DMS153 treated with DMSO at 0.1 percent for 48 hours (cell line): ENCODE data around the gene AHCTF1.
"Not testable (repeated sequence)": the region's sequence is repeated elsewhere in the genome, so short reads cannot be mapped to it uniquely, and the experiment has no call there.

Experiments
- DNase-seq: peaks from one replicate; lab custom pipeline; 2025; ENCODE audit not compliant: unreplicated experiment; lab: John Stamatoyannopoulos, UW

AHCTF1 gene

DNA sequence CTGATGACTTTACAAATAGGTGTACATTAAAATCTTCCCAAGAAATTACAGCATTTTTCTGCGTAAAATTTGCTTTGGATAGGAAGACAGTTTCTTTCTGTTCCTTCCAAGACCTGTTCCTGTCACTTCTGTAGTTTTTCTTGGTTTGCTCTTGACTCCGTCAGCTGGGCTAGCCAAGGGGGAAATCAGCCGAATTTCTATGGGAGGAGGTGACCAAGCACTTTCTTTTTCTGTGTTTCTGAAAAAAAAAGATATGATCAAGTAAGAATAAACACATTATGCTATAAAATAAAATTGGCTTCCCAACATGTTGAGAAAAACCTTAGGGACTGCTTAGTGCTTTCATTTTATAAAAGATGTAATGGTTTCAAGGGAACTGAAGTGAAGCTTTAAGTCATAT, 91.0 kb downstream of the AHCTF1 start:
- not testable (repeated sequence) for DNase-seq

DNA sequence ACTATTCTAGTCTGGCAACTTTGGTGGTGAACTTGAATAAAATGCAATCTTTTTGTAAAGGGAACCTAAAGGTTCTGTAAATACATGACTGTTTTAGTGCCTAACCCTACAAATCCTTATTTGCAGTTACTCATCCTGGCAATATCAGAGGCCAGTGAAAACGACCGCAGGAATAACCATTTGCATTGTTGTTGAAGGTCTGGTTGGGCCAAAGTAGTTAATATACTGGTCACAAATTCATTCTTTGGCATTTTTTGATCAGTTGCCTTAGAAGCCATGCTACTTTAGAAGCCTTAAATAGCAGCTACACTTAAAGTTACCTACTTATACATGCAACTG, 93.7 kb downstream of the AHCTF1 start:
- no peak for DNase-seq

DNA sequence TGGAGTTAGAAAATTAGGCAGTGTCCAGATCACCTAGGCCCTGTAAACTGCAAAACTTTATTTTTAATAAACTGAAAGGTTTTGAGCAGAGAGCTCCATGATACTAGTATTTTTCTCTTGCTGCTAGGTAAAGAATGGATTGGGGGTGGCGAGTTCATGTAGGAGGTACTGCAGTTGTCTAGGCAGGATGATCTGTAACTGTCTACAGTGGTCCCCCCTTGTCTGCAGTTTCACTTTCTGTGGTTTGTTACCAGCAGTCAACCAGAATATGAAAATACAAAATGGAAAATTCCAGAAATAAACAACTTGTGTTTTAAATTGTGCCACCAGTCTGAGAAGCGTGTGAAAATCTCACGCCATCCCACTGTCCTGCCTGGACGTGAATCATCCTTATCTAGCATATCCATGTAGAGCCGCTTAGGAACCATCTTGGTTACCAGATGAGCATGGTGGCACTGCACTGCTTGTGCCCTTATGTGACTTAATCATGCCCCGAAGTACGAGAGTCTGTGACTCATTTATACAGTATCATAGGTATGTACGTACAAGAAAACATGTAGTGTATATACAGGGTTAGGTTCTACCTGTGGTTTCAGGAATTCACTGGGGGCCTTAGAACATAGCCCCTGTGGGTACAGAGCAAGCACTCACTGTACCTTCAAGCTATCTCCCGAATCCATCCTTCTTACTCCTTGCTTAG, 94.2 kb downstream of the AHCTF1 start:
- DNase-seq = no peak

DNA sequence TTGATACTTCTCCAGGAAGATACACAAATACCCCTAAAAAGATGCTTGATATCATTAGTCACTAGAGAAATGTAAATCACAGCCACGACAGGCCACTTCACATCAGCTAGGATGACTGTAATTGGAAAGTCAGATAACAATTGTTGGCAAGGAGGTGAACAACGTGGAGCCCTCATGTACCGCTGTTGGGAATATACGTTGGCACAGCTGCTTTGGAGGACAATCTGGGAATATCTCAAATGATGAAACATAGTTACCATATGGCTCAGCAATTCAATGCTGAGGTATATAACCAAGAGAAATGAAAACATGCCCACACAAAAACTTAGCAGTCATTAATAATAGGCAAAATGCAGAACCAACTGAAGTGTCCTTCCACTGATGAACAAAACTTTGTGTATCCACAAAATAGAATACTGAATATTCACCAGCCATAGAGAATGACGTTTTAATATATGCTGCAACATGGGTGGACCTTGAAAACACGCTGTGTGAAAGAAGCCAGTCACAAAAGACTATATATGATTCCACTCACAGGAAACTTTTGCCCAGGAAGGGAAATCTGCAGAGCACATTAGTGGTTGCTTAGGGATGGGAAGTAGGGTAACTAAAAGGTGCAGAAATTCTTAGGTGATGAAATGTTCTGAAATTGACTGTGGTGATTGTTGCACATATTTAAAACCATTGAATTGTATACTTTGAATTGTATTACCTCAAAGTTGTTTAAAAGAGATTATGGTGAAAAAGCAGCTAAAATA, 95.4 kb downstream of the AHCTF1 start:
- DNase-seq = no peak

DNA sequence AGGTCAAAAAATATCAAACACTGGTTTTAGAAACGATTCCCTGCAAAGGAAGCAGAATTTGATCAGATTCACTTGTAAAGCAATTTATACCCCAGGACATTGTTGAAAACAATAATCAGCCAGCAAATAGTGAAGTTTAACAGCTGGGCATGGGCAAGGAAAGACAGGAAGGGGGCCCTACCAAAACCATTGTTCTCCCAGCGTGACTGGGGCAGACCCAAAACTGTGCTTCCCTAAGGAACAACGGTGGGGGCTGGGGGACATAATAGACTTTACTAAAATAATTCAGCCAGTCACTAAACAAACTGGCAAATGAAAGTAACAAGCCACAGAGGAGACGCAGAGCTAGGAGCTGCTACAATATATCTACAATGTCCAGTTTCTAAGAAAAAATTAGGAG, 100.2 kb downstream of the AHCTF1 start:
- no peak for DNase-seq

DNA sequence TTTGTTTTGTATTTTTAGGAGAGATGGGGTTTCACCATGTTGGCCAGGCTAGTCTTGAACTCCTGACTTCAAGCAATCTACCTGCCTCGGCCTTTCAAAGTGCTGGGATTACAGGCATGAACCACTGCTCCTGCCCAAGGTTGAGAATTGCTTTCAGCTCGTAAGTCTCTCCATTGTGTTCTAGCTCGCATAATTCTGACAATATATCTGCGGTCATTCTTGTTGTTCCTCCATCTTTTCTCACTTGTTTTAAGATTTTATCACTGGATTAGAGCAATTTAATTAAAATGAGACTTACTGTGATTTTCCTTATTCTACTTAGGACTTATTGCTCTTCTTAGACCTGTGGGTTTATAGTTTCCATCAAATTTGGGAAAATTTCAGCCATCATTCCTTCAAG, 102.9 kb downstream of the AHCTF1 start:
- no peak for DNase-seq

DNA sequence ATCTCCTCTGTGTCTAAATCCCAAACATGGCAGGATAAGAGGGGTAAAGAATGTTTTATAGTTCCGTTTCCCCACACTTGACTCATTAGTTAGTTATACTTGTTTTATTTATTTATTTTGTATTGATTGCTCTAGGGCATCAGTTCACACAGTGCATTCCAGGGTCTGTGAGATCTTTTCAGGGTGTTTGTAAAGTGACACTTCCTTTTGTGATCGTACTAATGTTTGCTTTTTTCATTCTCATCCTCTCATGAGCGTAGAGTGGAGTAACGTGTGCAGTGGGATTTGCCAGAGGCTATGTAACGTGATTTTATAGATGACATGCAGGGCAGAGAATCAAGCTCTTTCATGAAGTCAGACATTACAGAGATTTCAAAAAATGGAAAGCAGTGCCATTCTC, 104.4 kb downstream of the AHCTF1 start:
- peak; percentile 42 for DNase-seq

DNA sequence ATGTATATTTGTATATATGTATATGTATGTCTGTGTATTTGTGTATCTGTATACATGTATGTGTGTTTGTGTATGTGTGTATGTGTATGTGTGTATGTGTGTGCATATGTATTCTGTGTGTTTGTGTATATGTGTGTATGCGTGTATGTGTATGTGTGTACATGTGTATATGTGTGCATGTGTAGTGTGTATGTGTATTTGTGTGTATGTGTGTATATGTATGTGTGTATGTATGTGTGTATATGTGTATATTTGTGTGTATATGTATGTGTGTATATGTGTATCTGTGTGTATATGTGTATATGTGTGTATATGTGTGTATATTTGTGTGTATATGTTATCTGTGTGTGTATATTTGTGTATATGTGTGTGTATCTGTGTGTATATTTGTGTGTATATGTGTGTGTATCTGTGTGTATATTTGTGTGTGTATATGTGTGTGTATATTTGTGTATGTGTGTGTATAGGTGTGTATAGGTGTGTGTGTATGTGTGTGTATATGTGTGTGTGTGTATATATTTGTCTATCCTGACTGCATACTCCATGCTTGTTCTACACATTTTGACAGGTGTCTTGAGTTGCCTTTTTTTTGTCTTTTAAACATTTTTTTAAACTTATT, 106.1 kb downstream of the AHCTF1 start:
- no peak for DNase-seq

DNA sequence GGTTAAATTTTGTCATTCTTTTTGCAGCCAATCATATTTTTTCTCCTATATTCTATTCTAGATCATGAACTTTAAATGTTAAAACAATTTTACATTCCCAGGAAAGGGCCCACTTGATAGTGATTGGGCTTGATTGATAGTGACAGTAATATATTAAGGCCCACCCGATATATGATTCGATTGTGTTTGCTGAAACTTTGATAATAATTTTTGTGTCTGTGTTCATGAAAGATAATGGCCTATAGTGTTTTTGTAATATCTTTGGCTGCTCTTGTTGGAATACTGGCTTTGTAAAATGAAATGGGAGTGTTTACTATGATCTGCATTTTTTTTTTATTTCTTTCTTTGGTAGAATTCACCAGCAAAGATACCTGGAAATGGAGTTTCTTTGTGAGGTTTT, 107.2 kb downstream of the AHCTF1 start:
- DNase-seq = no peak

DNA sequence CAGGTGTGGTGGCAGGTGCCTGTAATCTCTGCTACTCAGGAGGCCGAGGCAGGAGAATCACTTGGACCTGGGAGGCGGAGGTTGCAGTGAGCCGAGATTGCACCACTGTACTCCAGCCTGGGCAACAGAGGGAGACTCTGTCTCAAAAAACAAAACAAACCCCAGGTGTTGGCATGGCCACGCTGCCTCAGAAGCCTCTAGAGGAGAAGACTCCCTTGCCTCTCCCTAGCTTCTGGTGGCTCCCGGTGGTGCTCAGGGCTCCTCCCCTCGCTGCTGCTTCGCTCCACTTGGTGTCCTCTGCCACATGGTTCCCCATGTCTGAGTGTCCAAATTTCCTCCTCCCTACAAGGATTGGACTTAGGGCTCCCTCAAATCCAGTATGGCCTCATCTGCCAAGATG, 109.6 kb downstream of the AHCTF1 start:
- not testable (repeated sequence) for DNase-seq

DNA sequence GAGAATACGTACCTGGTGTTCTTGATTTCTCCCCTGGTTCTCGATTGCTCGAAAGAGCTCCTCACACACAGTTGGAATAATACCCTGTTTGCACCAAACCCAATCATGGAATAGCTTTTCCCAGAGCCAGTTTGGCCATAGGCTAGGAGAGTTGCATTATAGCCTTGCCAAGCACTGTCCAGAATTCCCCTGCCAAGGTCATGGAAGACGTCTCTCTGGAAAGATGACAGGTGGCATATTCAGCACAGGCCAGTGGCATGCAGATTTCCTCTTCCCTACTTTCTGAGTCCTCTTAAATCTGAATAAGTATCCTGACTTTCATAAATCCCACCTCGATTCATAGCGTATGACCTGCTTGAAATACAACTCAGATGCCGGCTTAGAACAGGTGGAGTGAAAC, 111.1 kb downstream of the AHCTF1 start:
- no peak for DNase-seq

DNA sequence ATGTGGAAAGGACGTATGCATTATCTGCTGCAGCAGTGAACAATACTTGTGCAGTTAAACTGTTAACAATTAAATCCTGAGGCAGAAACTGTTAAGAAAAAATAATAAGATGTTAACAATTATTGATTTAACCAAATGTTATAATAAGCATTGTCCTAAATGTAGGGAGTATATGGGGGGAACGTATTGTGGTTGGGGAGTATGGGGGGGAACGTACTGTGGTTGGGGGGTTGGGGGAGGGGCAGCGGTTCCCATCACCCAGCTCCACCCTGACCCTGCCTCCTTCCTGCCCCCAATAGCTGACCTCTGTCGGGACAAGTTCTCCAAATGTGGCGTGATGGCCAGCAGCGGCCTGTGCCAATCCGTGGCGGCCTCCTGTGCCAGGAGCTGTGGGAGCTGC, 114.0 kb downstream of the AHCTF1 start:
- not testable (repeated sequence) for DNase-seq

DNA sequence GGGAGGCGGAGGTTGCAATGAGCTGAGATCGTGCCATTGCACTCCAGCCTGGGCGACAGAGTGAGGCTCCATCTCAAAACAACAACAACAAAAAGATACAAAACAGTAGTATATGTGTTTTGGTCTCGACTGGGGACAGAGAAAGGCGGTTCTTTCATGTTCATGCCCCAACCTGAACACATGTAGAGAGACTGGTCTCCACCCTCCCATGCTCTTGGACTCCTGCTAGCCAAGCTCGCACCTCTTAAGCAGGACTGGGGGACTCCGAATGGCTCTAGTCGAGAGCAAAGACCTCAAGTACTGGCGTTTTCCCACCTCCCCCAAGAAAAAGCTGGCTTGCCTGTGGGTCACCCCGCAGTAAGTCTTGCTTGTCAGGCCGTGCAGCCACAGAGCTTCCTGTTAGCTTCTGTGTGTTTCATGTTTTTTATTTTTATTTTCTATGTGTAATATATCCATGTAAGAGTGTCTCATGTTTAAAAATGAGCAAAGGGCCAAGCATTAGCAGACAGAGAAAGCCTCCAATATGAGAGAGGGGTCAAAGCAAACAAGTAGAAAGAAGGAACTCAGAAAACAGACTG, 116.0 kb downstream of the AHCTF1 start:
- DNase-seq = no peak

DNA sequence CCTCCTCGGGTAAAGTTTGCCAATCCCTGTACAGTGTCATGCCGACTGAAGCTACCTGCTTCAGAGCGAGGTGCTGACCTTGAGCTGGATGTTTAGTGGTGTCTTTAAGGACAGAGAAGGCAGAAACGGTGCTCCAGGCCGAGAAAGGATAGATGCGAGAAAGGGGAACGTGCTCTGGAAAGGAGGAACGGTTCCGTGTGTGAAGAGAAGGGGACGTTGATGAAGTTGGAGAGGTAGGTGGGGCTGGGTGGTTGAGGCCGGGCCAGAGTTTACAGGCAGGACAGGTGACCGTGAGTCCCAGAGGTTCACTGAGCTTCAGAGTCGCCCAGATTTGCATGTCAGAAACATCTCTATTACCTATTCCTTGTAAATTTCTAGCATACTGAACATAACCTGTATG, 116.9 kb downstream of the AHCTF1 start:
- DNase-seq = no peak

DNA sequence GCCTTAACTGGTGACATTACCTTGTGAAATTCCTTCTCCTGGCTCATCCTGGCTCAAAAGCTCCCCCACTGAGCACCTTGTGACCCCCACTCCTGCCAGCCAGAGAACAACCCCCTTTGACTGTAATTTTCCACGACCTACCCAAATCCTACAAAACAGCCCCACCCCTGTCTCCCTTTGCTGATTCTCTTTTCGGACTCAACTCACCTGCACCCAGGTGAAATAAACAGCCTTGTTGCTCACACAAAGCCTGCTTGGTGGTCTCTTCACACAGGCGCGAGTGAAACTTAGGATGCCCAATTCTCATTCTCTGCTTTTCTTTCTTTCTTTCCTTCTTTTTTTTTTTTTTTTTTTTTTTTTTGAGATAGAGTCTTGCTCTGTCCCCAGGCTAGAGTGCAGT, 118.4 kb downstream of the AHCTF1 start:
- not testable (repeated sequence) for DNase-seq

DNA sequence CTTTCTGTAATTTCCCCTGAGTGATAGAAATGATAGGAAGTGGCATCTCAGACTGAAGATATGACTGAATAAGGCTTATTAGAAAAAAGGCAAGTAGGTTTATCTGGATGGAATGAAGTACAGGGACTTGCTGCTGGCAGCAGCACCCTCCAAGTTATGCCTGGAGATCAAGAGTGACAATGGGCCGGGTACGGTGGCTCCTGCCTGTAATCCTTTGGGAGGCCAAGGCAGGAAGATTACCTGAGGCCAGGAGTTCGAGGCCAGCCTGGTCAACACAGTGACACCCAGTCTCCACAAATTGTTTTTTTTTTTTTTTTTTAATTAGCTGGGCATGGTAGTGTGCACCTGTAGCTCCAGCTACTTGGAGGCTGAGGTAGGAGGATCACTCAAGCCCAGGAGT, 119.8 kb downstream of the AHCTF1 start:
- DNase-seq = no peak

DNA sequence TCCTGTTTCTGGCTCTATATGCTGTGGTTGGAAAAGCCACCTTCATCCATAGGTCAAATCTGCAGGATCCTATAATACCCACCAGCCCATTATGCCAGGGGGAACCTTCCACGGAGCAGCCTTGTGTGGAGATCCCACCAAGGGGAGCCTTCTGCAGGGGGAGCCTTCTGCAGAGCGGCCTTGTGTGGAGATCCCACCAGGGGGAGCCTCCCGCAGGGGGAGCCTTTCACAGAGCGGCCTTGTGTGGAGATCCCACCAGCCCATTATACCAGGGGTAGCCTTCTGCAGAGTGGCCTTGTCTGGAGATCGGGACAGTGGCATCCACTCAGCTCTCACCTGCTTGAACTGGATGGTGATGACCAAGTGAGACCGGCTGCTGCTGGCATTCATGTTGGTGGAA, 122.3 kb downstream of the AHCTF1 start:
- DNase-seq = no peak

DNA sequence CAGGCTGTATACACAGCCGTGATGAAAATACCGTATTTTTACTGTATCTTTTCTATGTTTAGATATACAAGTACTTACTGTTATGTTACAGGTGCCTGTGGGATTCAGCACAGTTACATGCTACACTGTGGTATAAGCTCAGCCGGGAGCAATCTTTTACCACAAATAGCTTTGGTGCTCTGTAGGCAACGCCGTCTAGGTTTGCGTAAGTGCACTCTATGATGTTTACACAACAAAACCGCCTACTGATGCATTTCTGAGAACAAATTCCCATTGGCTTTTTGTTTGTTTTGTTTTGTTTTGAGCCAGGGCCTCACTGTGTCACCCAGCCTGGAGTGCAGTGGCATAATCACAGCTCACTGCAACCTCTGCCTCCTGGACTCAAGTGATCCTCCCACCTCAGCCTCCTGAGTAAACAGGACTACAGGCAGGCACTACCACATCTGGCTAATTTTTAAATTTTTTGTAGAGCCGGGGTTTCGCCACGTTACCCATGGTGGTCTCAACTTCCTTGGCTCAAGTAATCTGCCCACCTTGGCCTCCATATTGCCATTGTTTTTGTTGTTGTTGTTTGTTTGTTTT, 126.5 kb downstream of the AHCTF1 start:
- DNase-seq = no peak

DNA sequence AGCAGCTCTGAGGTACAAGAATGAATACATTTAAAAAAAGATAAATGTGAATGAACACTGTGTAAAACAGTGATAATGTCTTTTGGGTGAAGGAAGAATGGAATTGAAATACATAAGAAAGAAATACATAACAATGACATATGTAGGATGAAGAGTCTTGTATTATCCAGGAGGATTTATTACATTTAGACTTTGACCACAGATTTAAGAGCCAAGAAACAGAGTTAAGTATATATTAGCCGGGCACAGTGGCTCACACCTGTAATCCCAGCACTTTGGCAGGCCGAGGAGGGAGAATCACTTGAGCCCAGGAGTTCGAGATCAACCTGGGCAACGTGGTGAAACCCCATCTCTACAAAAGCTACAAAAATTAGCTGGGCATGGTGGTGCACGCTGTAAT, 127.9 kb downstream of the AHCTF1 start:
- DNase-seq = no peak

DNA sequence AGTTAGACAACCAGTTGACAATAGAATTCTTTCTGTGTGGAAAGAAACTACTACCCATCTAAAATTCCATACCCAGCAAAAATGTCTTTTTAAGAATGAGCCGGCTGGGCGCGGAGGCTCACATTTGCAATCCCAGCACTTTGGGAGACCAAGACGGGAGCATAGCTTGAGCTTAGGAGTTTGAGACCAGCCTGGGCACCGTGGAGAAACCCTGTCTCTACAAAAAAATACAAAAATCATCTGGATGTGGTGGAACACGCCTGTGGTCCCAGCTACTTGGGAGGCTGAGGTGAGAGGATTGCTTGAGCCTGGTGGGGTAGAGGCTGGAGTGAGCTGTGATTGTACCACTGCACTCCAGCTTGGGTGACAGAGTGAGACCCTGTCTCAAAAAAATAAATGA, 128.4 kb downstream of the AHCTF1 start:
- no peak for DNase-seq

DNA sequence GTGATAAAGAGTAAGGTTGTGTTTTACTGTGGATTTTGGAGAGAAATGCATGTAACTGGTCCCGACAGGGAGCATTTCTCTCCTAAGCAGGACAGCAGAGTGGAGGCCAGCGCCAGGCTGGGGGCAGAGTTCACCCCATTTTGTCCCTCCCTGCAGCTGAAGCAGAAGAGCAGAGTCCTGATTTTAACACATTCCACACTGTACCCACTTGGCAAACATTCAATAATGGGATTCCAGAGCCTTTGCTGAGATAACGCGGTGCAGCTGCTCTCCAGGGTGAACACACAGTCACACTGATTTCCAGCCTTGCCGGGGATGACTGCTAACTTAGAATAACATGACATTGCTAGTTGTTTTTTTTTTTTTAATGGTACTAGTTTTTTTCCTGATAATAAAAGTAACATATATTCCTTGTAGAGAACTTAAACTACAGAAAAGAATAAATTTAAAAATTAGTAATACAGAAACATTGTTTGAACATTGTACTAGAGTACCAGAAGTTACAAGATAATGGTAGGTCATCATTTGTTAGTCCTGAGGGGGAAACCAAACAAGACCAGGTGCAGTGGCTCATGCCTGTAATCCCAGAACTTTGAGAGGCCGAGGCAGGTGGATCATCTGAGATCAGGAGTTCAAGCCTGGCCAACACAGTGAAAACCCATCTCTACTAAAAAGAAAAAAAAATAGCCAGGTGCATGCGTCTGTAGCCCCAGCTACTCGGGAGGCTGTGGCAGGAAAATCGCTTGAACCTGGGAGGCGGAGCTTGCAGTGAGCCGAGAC, 130.3 kb downstream of the AHCTF1 start:
- DNase-seq = no peak
